ENCODE data around the gene TNFSF10. TPM values are rescaled to one million over a fixed set of nuclear protein-coding genes. Genes with fewer than 3 reads are reported as not detected.
A peak's percentile ranks its signal among the peaks of the same experiment; 100 is the strongest.
"Not testable (repeated sequence)": the region's sequence is repeated elsewhere in the genome, so short reads cannot be mapped to it uniquely, and the experiment has no call there.

The TNFSF10 gene
- 23.8 and 30.8 TPM in 2 replicates for total RNA-seq (2014; rRNA removed; shearing (Covaris generic))

GRCh38 chr3:172522871-172523818 is at the start of gene TNFSF10:
Gene TNFSF10 (minus strand): TSS chr3:172523430. CDS start chr3:172523384, 46 bp downstream.
- peak; percentile 74 for DNase-seq (ENCODE audit: low read depth)

GRCh38 chr3:172569128-172570008 is 46.1 kb upstream of the TNFSF10 start:
- no peak for DNase-seq (ENCODE audit: low read depth)

- no peak for DNase-seq (ENCODE audit: low read depth)
Measured at GRCh38 chr3:172568701-172569100, 45.5 kb upstream of the TNFSF10 start.

- not testable (repeated sequence) for DNase-seq (ENCODE audit: low read depth)
Measured at GRCh38 chr3:172566785-172567184, 43.6 kb upstream of the TNFSF10 start.

GRCh38 chr3:172564499-172564898 is 41.3 kb upstream of the TNFSF10 start:
- DNase-seq (ENCODE audit: low read depth), result no peak

GRCh38 chr3:172562871-172563865 is 39.9 kb upstream of the TNFSF10 start:
- DNase-seq (ENCODE audit: low read depth), result peak; percentile 62

- DNase-seq (ENCODE audit: low read depth), result no peak
Measured at GRCh38 chr3:172561897-172562640, 38.8 kb upstream of the TNFSF10 start.

GRCh38 chr3:172560586-172560985 is 37.4 kb upstream of the TNFSF10 start:
- no peak for DNase-seq (ENCODE audit: low read depth)

GRCh38 chr3:172560026-172560425 is 36.8 kb upstream of the TNFSF10 start:
- no peak for DNase-seq (ENCODE audit: low read depth)

- DNase-seq (ENCODE audit: low read depth), result no peak
Measured at GRCh38 chr3:172559020-172559419, 35.8 kb upstream of the TNFSF10 start.

GRCh38 chr3:172557515-172558220 is 34.4 kb upstream of the TNFSF10 start:
- no peak for DNase-seq (ENCODE audit: low read depth)

GRCh38 chr3:172553526-172554252 is 30.5 kb upstream of the TNFSF10 start:
- DNase-seq (ENCODE audit: low read depth), result no peak

GRCh38 chr3:172552607-172553006 is 29.4 kb upstream of the TNFSF10 start:
- no peak for DNase-seq (ENCODE audit: low read depth)

GRCh38 chr3:172551874-172552273 is 28.6 kb upstream of the TNFSF10 start:
- DNase-seq (ENCODE audit: low read depth), result no peak

GRCh38 chr3:172550347-172550943 is 27.2 kb upstream of the TNFSF10 start:
- peak; percentile 91 for DNase-seq (ENCODE audit: low read depth)

- DNase-seq (ENCODE audit: low read depth), result no peak
Measured at GRCh38 chr3:172549144-172549543, 25.9 kb upstream of the TNFSF10 start.

GRCh38 chr3:172546628-172547214 is 23.5 kb upstream of the TNFSF10 start:
- DNase-seq (ENCODE audit: low read depth), result no peak

GRCh38 chr3:172546105-172546504 is 22.9 kb upstream of the TNFSF10 start:
- DNase-seq (ENCODE audit: low read depth), result peak; percentile 29
